Ascending aorta (tissue), 2 donors: ENCODE measurements around the gene IL1RL2. TPM values are rescaled to one million over a fixed set of nuclear protein-coding genes. Genes with fewer than 3 reads are reported as not detected.

Source experiments
- DNase-seq, 2 donors: peaks; one replicate each; pipeline ENCODE4 v3.0.0-alpha.2; 2019; ENCODE audit warnings: low spot score in 2 of 2
- H3K27ac ChIP-seq, 2 donors: fragments of 200-600 bp; sonication (generic); one replicate each; pipeline ENCODE4 v1.5.1; 2016 to 2017; ENCODE audit warnings: mild to moderate bottlenecking in 1 of 2
- H3K27me3 ChIP-seq: fragments of 200-600 bp; sonication (generic); one replicate; pipeline ENCODE4 v1.5.1; 2017
- H3K36me3 ChIP-seq, 2 donors: fragments of 200-600 bp; sonication (generic); one replicate each; pipeline ENCODE4 v1.5.1; 2016
- H3K4me1 ChIP-seq, 2 donors: fragments of 200-600 bp; sonication (generic); one replicate each; pipeline ENCODE4 v1.5.1; 2016 to 2017; ENCODE audit warnings: mild to moderate bottlenecking in 1 of 2
- H3K4me3 ChIP-seq, 2 donors: fragments of 200-600 bp; sonication (generic); one replicate each; pipeline ENCODE4 v1.5.1; 2016 to 2017; ENCODE audit warnings: mild to moderate bottlenecking in 1 of 2
- H3K9me3 ChIP-seq, 2 donors: fragments of 200-600 bp; sonication (generic); one replicate each; pipeline ENCODE4 v1.5.1; 2016
- intact Hi-C: fragments of 100-400 bp; cut with DNase I; formaldehyde crosslinking; loops from one replicate; pipeline ENCODE4 v1.15.1; 2023
- total RNA-seq: library from RNA; depleted of rRNA; stranded (reverse); fragments of >200 nt; gene quantifications from one replicate; pipeline ENCODE4 v1.1.0, GENCODE V29; 2016
- TF ChIP-seq, protein P1 (sequence below), 3 experiments: fragments of 200-600 bp in 2 of 3; fragments of 450-650 bp in 1 of 3; sonication (generic) in 2 of 3; IDR thresholded peaks; one replicate each; pipeline ENCODE4 v1.5.1; 2016 to 2019; ENCODE audit warnings: antibody characterized with exemption in 3 of 3, mild to moderate bottlenecking in 1 of 3, moderate library complexity in 1 of 3

Gene IL1RL2
- total RNA-seq, 1 donor from 2014 or later = not detected

GRCh38 chr2:102144128-102144527, 42.7 kb upstream of the IL1RL2 start:
- TF ChIP-seq, protein P1, sequence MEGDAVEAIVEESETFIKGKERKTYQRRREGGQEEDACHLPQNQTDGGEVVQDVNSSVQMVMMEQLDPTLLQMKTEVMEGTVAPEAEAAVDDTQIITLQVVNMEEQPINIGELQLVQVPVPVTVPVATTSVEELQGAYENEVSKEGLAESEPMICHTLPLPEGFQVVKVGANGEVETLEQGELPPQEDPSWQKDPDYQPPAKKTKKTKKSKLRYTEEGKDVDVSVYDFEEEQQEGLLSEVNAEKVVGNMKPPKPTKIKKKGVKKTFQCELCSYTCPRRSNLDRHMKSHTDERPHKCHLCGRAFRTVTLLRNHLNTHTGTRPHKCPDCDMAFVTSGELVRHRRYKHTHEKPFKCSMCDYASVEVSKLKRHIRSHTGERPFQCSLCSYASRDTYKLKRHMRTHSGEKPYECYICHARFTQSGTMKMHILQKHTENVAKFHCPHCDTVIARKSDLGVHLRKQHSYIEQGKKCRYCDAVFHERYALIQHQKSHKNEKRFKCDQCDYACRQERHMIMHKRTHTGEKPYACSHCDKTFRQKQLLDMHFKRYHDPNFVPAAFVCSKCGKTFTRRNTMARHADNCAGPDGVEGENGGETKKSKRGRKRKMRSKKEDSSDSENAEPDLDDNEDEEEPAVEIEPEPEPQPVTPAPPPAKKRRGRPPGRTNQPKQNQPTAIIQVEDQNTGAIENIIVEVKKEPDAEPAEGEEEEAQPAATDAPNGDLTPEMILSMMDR (IDR thresholded peaks at IDR 0.05) = no peak
- peaks cover 0 to 5% of the 10 kb centered on the region in 2 donors for H3K4me1 ChIP-seq
- peaks cover 10 to 38% of the 10 kb centered on the region in 2 donors for H3K9me3 ChIP-seq
- no peaks in the 10 kb centered on the region for H3K27me3 ChIP-seq
- DNase-seq = no peak
- H3K4me3 ChIP-seq = peak overlapping the region; percentile 64 to 77
- H3K36me3 ChIP-seq = peaks cover 0 to 8% of the 10 kb centered on the region in 2 donors
- peak overlapping the region in 1 of 2 donors; percentile 96 for H3K27ac ChIP-seq
- intact Hi-C loops = loop anchor here (5.0 kb wide), 1 partner anchor 37 kb away; no protein-coding TSS in a partner anchor

GRCh38 chr2:102145107-102145506, 41.7 kb upstream of the IL1RL2 start:
- Histone ChIP-seq H3K4me3 (peak overlapping the region in 1 of 2 donors; percentile 77), H3K36me3 (peaks cover 0 to 8% of the 10 kb centered on the region in 2 donors), H3K27ac (no peak overlapping the region), H3K4me1 (peaks cover 0 to 5% of the 10 kb centered on the region in 2 donors), H3K9me3 (peaks cover 10 to 38% of the 10 kb centered on the region in 2 donors), H3K27me3 (no peaks in the 10 kb centered on the region)
- TF ChIP-seq, protein P1 (IDR thresholded peaks at IDR 0.05) = no peak
- DNase-seq = no peak
- intact Hi-C loops = no loop called here

DNA sequence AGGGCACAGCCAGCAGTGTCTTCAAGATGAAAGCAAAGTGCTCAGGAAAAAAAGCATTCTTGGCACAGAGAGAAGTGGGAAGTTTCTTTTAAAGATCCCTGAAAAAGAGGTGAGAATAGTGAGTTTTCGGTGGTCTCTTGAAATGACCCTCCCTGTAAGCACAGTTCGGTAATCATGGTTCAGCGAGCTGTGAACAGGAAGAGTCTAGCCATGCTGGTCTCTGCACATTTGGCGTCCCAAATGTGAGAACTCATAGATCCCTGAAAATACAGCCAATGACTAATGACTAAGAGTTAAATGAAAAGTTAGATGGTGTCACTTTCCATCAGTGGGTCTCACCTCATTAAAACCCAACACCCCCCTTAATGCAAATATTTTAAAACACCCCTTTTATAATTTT, 40.9 kb upstream of the IL1RL2 start:
- H3K4me3 ChIP-seq = no peak overlapping the region
- H3K27me3 ChIP-seq = no peaks in the 10 kb centered on the region
- no peak for DNase-seq
- TF ChIP-seq, protein P1 (IDR thresholded peaks at IDR 0.05) = no peak
- no peak overlapping the region for H3K27ac ChIP-seq
- intact Hi-C loops = no loop called here
- H3K9me3 ChIP-seq = peaks cover 10 to 38% of the 10 kb centered on the region in 2 donors
- peaks cover 0 to 8% of the 10 kb centered on the region in 2 donors for H3K36me3 ChIP-seq
- peaks cover 0 to 5% of the 10 kb centered on the region in 2 donors for H3K4me1 ChIP-seq

GRCh38 chr2:102147935-102148334, 38.9 kb upstream of the IL1RL2 start:
- Histone ChIP-seq H3K27ac (no peak overlapping the region), H3K4me1 (no peaks in the 10 kb centered on the region), H3K4me3 (no peak overlapping the region), H3K9me3 (peaks cover 10 to 38% of the 10 kb centered on the region in 2 donors), H3K27me3 (no peaks in the 10 kb centered on the region), H3K36me3 (peaks cover 0 to 8% of the 10 kb centered on the region in 2 donors)
- DNase-seq = no peak
- intact Hi-C loops = no loop called here
- TF ChIP-seq, protein P1 (IDR thresholded peaks at IDR 0.05) = no peak

GRCh38 chr2:102149243-102149642, 37.6 kb upstream of the IL1RL2 start:
- H3K27ac ChIP-seq = no peak overlapping the region
- DNase-seq = no peak
- peaks cover 10 to 38% of the 10 kb centered on the region in 2 donors for H3K9me3 ChIP-seq
- no peaks in the 10 kb centered on the region for H3K27me3 ChIP-seq
- intact Hi-C loops = no loop called here
- no peak overlapping the region for H3K4me3 ChIP-seq
- H3K4me1 ChIP-seq = no peaks in the 10 kb centered on the region
- TF ChIP-seq, protein P1 (IDR thresholded peaks at IDR 0.05) = no peak
- H3K36me3 ChIP-seq = peaks cover 0 to 12% of the 10 kb centered on the region in 2 donors
